Calu3 (cell line): Measurements from ENCODE around the gene C8G. TPM values are rescaled to one million over a fixed set of nuclear protein-coding genes. Genes with fewer than 3 reads are reported as not detected.
A peak's percentile ranks its signal among the peaks of the same experiment; 100 is the strongest.

Experiments
- BruUV-seq: library from RNA; stranded (reverse); fragments of 400-500 nt; replicated peaks from 2 replicates; lab custom pipeline; 2021; lab: Mats Ljungman, UMichigan
- CTCF ChIA-PET: fragments of 300-600 bp; sonication (Branson Sonifier 250); formaldehyde crosslinking; loops from one replicate; lab custom pipeline; 2022; ENCODE audit warnings: antibody characterized with exemption; lab: Charles Lee
- DNase-seq: peaks from one replicate; pipeline ENCODE4 v3.0.0; 2022
- H3K27ac Mint-ChIP-seq: one replicate; pipeline ENCODE4 v1.8.0; 2022; ENCODE audit warnings: mixed read lengths; ENCODE audit not compliant: unreplicated experiment
- H3K27me3 Mint-ChIP-seq: one replicate; pipeline ENCODE4 v1.8.0; 2022; ENCODE audit warnings: mixed read lengths; ENCODE audit not compliant: unreplicated experiment
- H3K36me3 Mint-ChIP-seq: one replicate; pipeline ENCODE4 v1.8.0; 2022; ENCODE audit warnings: mild to moderate bottlenecking, moderate library complexity, mixed read lengths; ENCODE audit not compliant: insufficient read depth, unreplicated experiment
- H3K4me1 Mint-ChIP-seq: one replicate; pipeline ENCODE4 v1.8.0; 2022; ENCODE audit warnings: mild to moderate bottlenecking, low read depth, mixed read lengths; ENCODE audit not compliant: unreplicated experiment
- H3K4me3 Mint-ChIP-seq: one replicate; pipeline ENCODE4 v1.8.0; 2022; ENCODE audit warnings: mild to moderate bottlenecking, low read depth, moderate library complexity, mixed read lengths; ENCODE audit not compliant: unreplicated experiment
- H3K9me3 Mint-ChIP-seq: one replicate; pipeline ENCODE4 v1.8.0; 2022; ENCODE audit warnings: low read depth, mixed read lengths; ENCODE audit not compliant: unreplicated experiment
- intact Hi-C: fragments of 100-400 bp; cut with micrococcal nuclease; formaldehyde crosslinking; loops from one replicate; pipeline ENCODE4 v1.10.0; 2022; ENCODE audit not compliant: unreplicated experiment
- total RNA-seq: library from RNA; stranded (reverse); gene quantifications from 2 replicates; pipeline ENCODE4 v1.2.3, GENCODE V29; 2022
- TF ChIP-seq, protein P1 (sequence below): fragments of 200-600 bp; IDR thresholded peaks from one replicate; pipeline ENCODE4 v1.8.0; 2022; ENCODE audit warnings: antibody characterized with exemption; ENCODE audit not compliant: unreplicated experiment

C8G gene
- total RNA-seq, 1 experiment from 2014 or later, result 3.9 TPM

GRCh38 chr9:136946228-136947027 lies 1.4 kb downstream of the C8G start:
- no TSS peak for BruUV-seq
- Mint-ChIP-seq H3K4me3 (no peak overlapping the region), H3K27me3 (no peaks in the 10 kb centered on the region), H3K27ac (no peak overlapping the region), H3K4me1 (peaks cover 8% of the 10 kb centered on the region), H3K36me3 (peaks cover 63% of the 10 kb centered on the region), H3K9me3 (no peaks in the 10 kb centered on the region)
- CTCF ChIA-PET, result interaction anchor here (2.2 kb wide), 1 partner anchor 46 kb away, joined by 15 read pairs; the partner anchor contains the start of gene PAXX
- intact Hi-C loops, result no loop called here
- DNase-seq, result no peak
- TF ChIP-seq, protein P1, sequence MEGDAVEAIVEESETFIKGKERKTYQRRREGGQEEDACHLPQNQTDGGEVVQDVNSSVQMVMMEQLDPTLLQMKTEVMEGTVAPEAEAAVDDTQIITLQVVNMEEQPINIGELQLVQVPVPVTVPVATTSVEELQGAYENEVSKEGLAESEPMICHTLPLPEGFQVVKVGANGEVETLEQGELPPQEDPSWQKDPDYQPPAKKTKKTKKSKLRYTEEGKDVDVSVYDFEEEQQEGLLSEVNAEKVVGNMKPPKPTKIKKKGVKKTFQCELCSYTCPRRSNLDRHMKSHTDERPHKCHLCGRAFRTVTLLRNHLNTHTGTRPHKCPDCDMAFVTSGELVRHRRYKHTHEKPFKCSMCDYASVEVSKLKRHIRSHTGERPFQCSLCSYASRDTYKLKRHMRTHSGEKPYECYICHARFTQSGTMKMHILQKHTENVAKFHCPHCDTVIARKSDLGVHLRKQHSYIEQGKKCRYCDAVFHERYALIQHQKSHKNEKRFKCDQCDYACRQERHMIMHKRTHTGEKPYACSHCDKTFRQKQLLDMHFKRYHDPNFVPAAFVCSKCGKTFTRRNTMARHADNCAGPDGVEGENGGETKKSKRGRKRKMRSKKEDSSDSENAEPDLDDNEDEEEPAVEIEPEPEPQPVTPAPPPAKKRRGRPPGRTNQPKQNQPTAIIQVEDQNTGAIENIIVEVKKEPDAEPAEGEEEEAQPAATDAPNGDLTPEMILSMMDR, result no peak

DNA sequence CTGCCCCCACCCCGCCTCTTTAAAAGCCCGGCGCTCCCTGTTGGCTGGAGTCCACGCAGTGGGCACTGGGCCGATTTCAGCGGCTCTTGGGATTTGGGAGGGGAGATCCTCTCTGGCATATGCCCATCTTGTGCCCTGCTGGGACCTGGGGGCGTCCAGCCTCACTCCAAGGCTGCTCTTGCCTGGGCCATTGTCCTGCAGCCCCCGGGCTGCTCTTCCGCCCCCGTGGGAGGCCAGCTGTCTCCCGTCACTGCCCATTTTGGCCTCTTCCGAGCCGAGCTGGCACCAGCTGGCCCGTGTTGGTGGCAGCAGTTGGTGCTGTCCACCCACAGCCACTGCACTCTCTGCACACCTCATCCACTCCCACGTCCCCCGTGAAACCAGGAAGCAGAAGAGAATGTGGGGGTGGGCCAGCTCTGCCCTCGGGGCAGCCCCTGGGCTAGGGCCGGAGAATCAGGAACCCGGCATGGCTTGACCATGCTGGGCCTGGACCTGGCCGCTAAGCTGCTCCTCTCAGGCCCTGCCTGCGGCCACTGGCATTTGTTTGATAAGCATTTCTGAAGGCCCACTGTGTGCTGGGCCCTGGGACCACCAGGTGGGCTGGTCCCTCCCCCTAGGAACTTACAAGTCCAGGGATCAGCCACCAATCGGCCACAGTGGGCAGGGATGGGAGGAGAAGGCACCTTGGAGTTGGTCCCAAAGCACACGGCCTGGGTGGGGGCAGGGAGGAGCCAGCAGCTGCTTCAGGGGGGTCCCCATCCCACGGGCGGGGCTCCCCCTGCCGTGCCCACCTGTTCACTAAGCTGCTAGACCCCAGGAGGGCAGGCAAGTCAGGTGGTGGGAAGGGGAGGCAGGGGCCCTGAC lies 2.2 kb downstream of the C8G start:
- H3K27me3 Mint-ChIP-seq, result no peaks in the 10 kb centered on the region
- H3K4me3 Mint-ChIP-seq, result no peak overlapping the region
- no peaks in the 10 kb centered on the region for H3K9me3 Mint-ChIP-seq
- TF ChIP-seq, protein P1, result no peak
- intact Hi-C loops, result no loop called here
- H3K36me3 Mint-ChIP-seq, result peaks cover 55% of the 10 kb centered on the region
- peaks cover 8% of the 10 kb centered on the region for H3K4me1 Mint-ChIP-seq
- BruUV-seq, result no TSS peak
- no peak overlapping the region for H3K27ac Mint-ChIP-seq
- no peak for DNase-seq
- CTCF ChIA-PET, result interaction anchor here (0.8 to 2.3 kb wide), 10 partner anchors 18 to 272 kb away, joined by 3 to 47 read pairs (median 5); partner anchors contain the start of genes FUT7, NPDC1 and PAXX

- H3K4me3 Mint-ChIP-seq, result no peak overlapping the region
These were observed 3.0 kb downstream of the C8G start for GRCh38 chr9:136947955-136948510.

More at GRCh38 chr9:136947955-136948510, 3.0 kb downstream of the C8G start:
- DNase-seq, result peak; percentile 65
- H3K27me3 Mint-ChIP-seq, result no peaks in the 10 kb centered on the region
- peaks cover 8% of the 10 kb centered on the region for H3K4me1 Mint-ChIP-seq
- no peaks in the 10 kb centered on the region for H3K9me3 Mint-ChIP-seq
- CTCF ChIA-PET, result interaction anchor here (0.6 to 2.3 kb wide), 15 partner anchors 17 to 739 kb away, joined by 3 to 47 read pairs (median 4); partner anchors contain the start of genes AJM1, CLIC3, FUT7 and NPDC1
- H3K36me3 Mint-ChIP-seq, result peaks cover 47% of the 10 kb centered on the region
- BruUV-seq, result no TSS peak
- TF ChIP-seq, protein P1, result peak; percentile 59
- intact Hi-C loops, result loop anchor here (2.0 kb wide), 1 partner anchor 87 kb away; no protein-coding TSS in a partner anchor
- no peak overlapping the region for H3K27ac Mint-ChIP-seq
